HG03066 (cell line): Measurements from ENCODE around the gene CHRNG.

Experiments
- ATAC-seq: cut with Tn5 transposase; IDR thresholded peaks from one replicate; pipeline ENCODE4 v1.9.1; 2021; ENCODE audit warnings: low read depth; ENCODE audit not compliant: unreplicated experiment

Gene CHRNG

DNA sequence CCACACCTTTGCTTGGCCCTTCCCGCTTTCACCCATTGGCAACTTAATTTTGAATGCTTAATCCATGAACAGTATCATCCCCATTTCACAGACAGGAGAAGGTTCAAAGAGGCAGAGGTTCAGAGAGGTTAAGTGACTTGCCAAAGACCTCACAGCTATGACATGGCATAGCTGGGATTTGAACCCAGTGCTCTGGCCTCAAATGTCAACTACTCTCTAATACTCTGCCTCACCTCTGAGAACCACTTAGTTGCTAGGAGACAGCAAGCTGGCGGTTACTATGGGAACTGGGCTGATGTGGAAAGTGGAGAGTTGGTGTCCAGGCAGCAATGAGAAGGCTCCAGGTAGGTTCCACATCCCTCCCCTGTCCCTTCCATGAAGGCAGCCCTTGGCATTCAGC lies 35.1 kb upstream of the CHRNG start:
- no peak for ATAC-seq

- ATAC-seq, result no peak
Observed at GRCh38 chr2:232505856-232506255, 33.6 kb upstream of the CHRNG start.

DNA sequence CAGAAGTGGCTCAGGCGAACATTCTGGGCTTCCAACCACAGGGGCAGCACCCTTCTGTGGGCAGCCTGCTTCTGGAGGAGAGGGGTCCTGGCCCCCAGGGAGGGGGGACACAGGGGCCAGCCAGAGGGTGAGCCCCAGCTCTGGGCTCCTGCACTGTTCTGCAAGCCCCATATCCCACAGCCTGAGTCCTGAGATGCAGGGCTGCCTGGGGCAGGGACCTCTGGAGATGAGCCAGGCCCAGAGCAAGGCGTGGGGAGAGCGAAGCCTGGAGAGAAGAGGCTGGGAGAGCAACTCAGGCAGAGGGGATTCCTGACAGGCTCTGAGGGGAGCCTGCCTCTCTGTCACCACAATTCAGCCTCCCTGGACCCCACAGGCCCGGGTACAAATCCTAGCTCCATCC lies 32.8 kb upstream of the CHRNG start:
- ATAC-seq, result no peak

DNA sequence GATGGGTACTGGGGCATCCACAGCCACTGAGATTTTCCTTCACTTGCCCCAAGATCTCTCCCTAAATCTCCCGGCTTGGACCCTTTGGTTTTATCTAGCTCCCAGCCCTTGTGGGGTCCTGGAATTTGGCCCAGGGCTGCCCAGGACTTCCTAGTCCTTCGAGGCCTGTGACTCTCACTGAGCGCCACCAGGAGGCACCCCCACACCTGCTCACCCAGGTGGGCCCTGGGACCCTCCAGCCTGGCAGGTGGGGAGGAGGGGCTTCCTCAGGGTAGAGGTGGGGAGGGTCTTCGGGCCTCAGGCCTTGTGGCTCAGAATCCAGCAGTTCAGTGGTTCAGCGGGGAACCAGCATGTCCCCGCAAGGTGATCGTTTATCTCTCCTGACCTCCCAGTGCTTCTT lies 31.2 kb upstream of the CHRNG start:
- ATAC-seq, result no peak

GRCh38 chr2:232511336-232511890 lies 28.1 kb upstream of the CHRNG start:
- no peak for ATAC-seq

DNA sequence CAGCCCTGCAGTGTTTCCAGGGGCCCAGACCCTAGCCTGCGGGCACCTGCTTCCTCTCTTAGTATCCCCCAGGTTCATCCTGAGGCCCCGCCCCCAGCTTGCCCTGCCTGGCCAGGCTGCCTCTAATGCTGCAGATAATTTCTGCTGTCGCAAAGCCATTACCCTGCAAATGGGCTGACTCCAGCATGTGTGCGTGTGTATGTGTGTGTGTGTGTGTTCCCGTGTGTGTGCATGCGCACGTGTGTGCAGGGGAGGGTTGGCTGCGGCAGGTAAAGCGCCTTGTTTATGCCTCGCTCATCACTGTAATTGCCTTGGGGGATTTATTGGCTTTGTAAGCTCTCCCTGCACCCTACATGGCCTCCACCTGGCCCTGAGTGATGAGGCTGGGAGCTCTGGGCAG lies 26.9 kb upstream of the CHRNG start:
- no peak for ATAC-seq

DNA sequence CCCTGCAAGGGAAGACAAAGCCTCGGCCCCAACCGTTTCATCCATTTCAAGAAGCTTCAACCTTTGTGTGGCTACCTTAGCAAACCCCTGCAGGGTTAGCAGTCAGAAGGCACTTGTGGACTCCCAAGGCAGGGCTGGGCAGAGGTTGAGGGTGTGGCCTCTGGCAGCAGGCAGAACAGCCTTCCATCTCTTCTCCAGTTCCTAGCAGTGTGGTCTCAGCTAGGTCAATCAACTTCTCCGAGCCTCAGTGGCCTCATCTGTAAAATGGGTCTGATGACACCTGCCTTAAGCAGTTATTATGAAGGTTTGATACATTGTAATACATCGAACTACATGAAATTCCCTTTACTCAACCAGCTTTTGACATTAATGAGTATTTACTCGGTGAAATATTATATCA lies 26.1 kb upstream of the CHRNG start:
- no peak for ATAC-seq

- ATAC-seq, result no peak
Observed at GRCh38 chr2:232515639-232516038, 23.9 kb upstream of the CHRNG start.

DNA sequence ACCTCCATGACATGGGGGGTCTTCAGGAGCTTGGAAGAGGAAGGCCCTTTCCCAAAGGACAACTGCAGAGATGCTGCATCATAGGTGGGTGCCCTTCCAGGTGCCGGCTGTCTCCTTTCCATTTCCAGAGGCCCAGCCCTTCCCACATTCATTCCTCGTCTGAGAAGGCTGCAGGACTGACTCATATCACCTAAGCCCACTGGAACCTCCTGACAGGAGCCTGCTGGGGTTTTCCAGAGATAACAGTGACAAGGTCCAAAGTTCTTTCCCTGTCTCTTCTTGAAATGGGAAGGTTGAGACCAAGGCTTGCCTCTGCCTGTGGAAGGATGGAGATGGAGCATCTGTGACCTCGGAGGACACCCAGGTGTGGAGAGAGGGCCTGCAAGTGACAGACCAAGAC lies 22.9 kb upstream of the CHRNG start:
- ATAC-seq, result no peak

GRCh38 chr2:232518844-232519243 lies 20.6 kb upstream of the CHRNG start:
- ATAC-seq, result no peak

- no peak for ATAC-seq
Observed at GRCh38 chr2:232519581-232520438, 19.7 kb upstream of the CHRNG start, which contains the start of gene PRSS56. TSS of gene PRSS56 (plus strand) at chr2:232520388. CDS start at chr2:232520599, 211 bp downstream.

- no peak for ATAC-seq
Observed at GRCh38 chr2:232520489-232520888, 19.0 kb upstream of the CHRNG start.

DNA sequence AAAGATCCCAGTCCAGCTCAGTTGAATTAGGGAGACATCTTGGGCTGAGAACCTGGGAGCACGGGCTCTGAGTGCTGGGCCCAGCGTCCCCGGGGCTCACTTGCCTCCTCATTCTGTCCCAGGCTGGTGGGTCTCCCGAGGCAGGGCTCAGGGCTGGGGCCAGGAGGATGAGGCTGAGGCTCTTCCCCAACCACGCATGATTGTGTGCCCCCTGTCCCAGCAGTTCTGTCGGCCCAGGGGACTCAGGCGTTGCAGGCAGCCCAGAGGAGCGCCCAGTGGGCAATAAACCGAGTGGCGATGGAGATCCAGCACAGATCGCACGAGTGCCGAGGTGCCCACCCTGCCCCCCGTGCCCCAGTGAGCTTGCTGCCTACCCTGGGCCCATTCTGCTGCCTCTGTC lies 18.4 kb upstream of the CHRNG start:
- no peak for ATAC-seq

DNA sequence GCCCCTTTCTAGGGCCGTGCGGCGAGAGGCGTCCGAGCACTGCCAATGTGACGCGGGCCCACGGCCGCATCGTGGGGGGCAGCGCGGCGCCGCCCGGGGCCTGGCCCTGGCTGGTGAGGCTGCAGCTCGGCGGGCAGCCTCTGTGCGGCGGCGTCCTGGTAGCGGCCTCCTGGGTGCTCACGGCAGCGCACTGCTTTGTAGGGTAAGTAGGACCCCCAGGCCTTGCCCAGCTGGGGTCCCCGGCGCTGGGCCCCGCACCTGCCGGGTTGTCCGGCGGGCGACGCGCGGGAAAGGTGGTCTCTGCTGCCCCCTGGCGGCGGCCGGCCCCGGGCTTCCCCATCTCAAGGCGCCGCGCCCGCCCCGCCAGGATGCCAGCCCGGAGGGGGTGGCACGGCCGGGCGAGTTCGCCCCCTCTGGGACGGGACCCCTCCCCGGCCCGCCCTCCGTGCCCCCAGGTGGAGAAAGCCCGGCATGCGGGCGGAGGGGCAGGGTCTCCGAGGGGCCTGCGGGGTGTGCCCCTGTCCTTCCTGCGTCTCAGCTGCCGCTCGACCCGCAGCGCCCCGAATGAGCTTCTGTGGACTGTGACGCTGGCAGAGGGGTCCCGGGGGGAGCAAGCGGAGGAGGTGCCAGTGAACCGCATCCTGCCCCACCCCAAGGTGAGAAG lies 17.4 kb upstream of the CHRNG start:
- ATAC-seq, result no peak

- ATAC-seq, result no peak
Observed at GRCh38 chr2:232522623-232523401, 16.7 kb upstream of the CHRNG start.

DNA sequence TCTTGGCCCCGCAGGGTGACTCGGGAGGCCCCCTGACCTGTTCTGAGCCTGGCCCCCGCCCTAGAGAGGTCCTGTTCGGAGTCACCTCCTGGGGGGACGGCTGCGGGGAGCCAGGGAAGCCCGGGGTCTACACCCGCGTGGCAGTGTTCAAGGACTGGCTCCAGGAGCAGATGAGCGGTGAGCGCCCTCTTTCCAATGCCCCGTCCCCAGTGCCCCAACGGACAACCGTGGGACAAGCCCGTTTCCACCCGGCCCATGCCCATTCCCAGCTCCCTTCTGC lies 16.1 kb upstream of the CHRNG start:
- ATAC-seq, result no peak

GRCh38 chr2:232523682-232524597 lies 15.6 kb upstream of the CHRNG start:
- no peak for ATAC-seq

DNA sequence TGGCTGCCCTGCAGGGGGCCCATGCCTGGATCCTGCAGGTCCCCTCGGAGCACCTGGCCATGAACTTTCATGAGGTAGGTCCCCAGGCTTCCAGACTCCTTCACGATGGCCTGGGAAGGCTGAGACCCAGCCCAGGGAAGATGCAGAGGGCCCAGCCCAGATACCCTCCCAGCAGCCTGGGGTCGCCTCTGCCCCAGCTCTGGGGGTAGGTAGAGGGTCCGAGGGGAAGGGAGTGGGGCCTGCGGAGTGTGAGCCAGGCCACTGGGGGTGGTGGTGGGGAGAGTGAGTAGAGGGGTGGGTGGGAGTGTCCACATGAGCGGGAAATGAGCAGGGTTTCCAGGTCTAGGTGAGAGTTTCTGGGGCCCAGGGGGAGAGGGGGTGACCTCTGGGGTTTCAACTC lies 14.7 kb upstream of the CHRNG start:
- ATAC-seq, result no peak

GRCh38 chr2:232525199-232525598 lies 14.3 kb upstream of the CHRNG start:
- no peak for ATAC-seq

GRCh38 chr2:232525791-232526371 lies 13.6 kb upstream of the CHRNG start, which contains the start of gene CHRND:
TSS of gene CHRND (plus strand) at chr2:232526160. CDS start at chr2:232526216, 56 bp downstream.
- no peak for ATAC-seq
